H1 (cell line): ENCODE data around the gene GUCY2F. TPM values are rescaled to one million over a fixed set of nuclear protein-coding genes. Genes with fewer than 3 reads are reported as not detected.

Experiments used
- EP300 ChIP-seq, 2 experiments: IDR thresholded peaks; 1 replicate in 1 of 2; 2 replicates in 1 of 2; pipeline ENCODE4 v1.6.1; 2011 to 2012; ENCODE audit warnings: low read depth in 2 of 2, low read length in 2 of 2, mild to moderate bottlenecking in 2 of 2, borderline replicate concordance in 1 of 2, inconsistent platforms in 1 of 2, moderate library complexity in 1 of 2
- polyA plus RNA-seq, 7 experiments: library from polyadenylated mRNA; depleted of rRNA in 3 of 7; stranded (reverse) in 5 of 7; unstranded in 2 of 7; fragments of >200 nt in 5 of 7; fragments of 200-250 nt in 2 of 7; gene quantifications; 1 replicate in 5 of 7; 2 replicates in 1 of 7; 4 replicates in 1 of 7; pipeline versions ENCODE4 v1.2.1 to v1.2.3, GENCODE V29; 2011 to 2013; ENCODE audit warnings: missing spikeins in 2 of 7, mixed read lengths in 2 of 7
- total RNA-seq: library from RNA; stranded (reverse); fragmentation: NEBNext Ultra II Directional; extraction: Animal tissue kit (Norgen Biotek cat#: 25700); gene quantifications from 2 replicates; pipeline ENCODE4 v1.2.1, GENCODE V29; 2021

The GUCY2F gene
- total and polyA plus RNA-seq, 2 of the 8 experiments (the other 6 are each of a cell fraction or from before 2014, with no cell fraction given), result 0.02 TPM; not detected in 1

DNA sequence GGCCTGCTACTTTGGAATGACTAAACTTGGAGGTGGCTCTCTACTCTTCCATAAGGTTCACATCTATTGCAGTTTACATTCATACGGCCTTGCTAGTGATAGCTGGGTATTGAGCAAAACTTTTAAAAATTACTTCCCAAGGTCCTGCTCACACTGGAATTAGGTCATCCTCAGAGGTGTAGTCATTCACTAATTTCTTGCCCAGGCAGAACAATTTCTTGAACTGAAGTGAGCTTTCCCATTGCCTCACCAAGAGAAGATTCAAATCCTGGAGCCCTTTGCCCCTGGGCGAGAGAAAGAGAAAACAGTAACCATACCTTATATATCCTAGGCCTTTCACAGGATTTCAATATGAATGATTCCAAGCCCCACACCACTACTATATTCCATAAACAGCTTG, 109.2 kb downstream of the GUCY2F start (continued):
- no peak for TF ChIP-seq EP300 (IDR thresholded peaks at IDR 0.05; ENCODE audit: borderline replicate concordance in 1 of 2, low read depth in 2 of 2, low read length in 2 of 2)
